NOMO-1 (cell line): ENCODE data around the gene MACROD2.

Source experiments
- DNase-seq, 2 experiments: peaks; one replicate each; lab custom pipeline; 2025; ENCODE audit not compliant: unreplicated experiment in 2 of 2; lab: John Stamatoyannopoulos, UW

The MACROD2 gene

DNA sequence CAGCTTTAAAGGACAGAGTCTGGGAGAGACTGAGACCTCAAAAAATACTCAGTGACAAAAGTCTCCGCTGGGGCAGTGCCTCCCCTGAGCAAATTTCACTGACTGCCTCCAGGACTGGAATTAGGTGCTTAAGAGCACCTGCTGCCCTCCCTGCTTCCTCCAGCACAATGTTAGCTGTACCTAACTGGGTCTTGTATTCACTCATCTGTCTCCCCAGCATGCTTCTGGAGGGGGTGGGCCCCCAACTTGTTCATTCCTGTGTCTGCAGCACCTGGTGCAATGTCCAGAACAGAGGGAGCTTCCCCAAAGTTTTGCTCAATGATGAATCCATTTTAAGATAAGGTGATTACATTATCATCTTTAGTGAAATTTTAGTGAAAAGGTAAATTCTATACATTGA lies 1927.2 kb downstream of the MACROD2 start:
- no peak for DNase-seq

DNA sequence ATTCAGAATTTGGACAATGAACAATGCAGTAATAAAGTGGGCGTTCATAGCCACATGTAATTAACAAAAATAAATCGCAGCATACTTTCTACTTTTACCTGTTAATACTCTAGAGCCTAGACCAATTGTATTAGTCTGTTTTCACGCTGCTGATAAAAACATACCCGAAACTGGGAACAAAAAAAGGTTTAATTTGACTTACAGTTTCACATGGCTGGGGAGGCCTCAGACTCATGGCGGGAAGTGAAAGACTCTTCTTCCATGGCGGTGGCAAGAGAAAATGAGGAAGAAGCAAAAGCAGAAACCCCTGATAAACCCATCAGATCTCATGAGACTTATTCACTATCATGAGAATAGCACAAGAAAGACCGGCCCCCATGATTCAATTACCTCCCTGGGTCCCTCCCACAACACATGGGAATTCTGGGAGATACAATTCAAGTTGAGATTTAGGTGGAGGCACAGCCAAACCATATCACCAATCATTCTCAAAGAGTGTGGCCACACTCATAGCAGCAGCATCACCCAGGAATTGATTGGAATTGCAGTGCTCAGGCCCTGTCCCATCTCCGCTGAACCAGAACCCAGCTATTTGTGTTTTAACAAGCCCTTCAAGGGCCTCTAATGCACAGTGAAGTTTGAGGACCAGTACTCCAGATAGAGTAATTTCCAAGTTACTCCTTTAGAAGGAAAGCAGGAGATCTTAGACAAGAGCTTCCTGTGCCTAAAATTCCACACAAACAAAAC lies 1927.9 kb downstream of the MACROD2 start:
- peak; percentile 36 to 38 for DNase-seq

GRCh38 chr20:15924556-15924955 lies 1929.2 kb downstream of the MACROD2 start:
- DNase-seq = no peak

DNA sequence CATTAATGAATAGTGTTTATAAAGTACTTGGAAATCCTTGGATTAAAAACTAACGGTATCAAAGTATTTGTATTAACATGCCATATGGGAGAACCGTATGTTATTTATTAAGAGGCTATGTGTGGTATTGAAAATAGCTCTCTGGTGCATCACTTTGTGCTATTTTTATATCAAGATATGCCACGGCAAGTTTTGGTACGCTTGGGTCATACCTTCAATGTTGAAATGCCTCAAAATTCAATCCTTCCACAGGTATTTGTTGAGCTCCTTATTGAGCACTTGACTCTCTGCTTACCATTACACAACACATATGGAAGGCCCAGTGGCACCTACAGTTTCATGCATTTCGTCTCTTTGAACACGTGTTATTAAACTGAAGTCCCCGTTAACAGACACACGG lies 1930.1 kb downstream of the MACROD2 start:
- no peak for DNase-seq

DNA sequence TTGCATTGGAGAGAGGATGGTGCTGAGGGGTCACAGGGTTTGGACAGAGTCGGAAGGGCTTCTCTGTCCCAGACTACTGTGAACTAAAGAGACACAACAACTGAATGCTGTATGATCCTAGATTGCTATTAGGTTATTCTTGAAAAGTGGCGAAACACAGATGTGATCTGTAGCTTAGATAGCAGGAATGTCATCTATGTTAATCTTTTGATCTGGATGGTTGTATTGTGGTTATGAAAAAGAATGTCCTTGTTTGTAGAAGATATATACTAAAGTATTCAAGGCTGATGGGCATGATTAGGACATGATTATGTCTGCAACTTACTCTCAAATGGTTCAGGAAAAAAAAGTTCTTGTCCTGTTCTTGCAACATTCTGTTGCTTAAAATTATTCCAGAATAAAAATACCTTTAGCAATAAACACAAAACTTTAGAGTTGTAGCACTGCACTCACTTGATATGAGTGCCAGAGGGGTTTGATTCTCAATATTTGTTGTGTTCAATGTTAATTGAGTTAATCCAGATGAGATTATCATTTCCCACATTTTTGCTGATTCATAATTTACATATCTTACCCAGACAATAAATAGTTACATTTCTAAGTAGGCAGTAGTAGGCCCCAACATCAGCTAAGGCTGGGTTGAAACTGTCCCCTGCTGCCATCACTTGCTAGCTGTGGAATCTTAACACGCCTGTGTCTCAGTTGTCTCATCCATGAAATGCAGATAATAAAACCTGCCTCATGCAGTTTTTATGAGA lies 1932.8 kb downstream of the MACROD2 start:
- DNase-seq = no peak

GRCh38 chr20:15928946-15929345 lies 1933.6 kb downstream of the MACROD2 start:
- no peak for DNase-seq

DNA sequence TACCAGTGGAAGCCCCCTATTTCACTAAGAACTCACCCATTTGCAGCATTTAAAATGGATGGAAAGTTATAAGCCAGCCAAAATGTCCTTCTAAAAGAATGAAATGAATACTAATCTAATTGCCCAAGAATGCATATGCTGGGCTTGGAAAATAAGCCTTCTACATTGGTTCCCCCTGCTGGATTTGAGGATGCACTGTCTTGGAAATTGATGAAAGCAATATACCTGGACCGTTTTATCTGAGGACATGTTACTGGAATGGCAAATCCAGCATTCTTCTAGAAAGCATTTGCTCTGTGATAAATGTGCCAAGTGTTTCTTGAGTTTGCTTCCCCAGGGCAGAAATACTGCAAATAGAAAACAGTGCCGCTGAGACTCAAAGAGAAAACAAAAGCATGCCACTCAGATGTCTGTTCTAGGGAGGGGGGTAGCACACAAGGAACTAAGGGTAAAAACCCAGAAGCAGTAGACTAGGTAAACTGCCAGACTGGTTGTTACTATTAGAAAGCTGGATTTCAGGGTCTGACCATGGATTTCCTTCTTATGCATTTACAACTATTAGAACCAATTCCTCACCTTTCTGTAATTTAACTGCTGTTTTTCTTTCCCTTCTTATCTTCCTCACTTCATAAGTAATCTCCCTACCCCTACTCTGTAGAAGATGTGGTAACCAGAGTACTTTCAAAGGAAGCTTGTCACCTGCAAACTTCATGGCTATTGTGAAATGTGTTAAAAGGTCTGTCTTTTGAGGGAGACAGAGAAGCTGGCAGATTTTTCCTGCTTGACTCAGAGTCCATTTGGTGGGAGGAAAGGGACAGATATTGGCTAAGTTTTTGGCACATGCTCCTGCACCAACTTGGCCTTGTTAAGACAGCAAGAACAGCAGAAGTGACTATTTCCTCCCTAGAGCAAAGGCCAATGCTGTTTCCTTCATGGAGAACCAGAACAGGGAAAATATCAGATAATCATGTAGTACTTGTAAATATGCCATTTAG lies 1935.3 kb downstream of the MACROD2 start:
- DNase-seq = peak; percentile 16 to 40

DNA sequence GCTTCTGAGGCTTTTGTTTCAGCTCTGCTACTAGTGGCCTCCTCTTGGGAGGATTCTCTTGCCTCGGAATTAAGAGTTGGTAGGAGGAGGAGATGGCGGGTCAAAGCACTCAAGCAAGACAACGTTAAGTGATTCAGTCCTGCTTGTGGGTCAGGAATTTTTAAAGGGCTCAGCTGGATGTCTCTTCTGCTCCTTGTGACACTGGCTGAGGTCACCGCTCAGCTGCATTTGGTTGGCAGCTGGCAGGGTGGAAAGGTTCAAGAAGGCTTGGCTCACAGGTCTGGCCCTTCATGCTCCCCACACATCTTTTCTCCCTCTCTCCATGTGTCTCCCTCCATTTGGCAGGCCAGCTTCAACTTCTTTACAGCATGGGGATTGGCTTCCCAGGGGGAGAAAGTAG lies 1936.6 kb downstream of the MACROD2 start:
- DNase-seq = no peak

- no peak for DNase-seq
Measured at GRCh38 chr20:15937179-15937578, 1941.9 kb downstream of the MACROD2 start.

DNA sequence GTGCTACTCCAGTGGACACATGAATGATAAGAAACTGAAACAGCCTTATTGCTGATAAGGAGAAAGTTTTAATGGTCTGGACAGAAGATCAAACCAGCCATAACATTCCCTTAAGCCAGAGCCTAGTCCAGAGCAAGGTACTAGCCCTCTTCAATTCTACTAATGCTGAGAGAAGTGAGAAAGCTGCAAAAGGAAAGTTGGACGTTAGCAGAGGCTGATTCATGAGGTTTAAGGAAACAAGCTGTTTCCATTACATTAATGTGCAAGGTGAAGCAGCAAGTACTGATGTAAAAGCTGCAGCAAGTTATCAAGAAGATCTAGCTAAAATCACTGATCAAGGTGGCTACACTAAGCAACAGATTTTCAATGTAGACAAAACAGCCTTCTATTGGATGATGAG lies 1943.5 kb downstream of the MACROD2 start:
- DNase-seq = no peak

DNA sequence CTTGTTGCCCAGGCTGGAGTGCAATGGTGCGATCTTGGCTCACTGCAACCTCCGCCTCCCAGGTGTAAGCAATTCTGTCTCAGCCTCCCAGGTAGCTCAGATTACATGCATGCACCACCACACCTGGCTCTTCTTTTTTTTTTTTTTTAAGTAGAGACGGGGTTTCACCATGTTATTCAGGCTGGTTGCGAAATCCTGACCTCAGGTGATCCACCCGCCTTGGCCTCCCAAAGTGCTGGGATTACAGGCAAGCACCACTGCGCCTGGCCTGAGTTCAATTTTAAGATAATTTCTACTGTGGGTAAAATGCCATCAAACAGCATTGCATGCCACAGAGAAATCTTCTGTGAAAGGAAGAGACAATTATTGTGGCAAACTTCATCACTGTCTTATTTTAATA lies 1944.8 kb downstream of the MACROD2 start:
- DNase-seq = no peak

DNA sequence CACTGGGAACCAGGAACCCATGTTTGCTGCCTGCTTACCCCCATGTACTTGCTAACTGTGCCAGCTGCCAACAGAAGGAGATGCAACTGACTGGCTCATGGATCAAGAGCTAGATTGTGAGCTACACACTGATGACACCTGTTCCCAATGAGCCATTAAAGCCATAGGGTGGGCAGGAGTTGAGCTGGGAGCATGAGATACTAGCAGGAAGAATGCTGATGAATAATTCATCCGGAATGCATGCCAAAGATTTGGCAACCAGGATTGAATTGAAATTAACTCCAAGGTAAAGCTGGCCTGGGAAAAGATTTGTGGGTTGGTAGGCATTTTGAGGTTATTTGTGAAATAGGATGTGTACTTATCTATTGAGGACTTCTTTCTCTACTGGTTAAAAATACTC lies 1946.8 kb downstream of the MACROD2 start:
- DNase-seq = no peak

DNA sequence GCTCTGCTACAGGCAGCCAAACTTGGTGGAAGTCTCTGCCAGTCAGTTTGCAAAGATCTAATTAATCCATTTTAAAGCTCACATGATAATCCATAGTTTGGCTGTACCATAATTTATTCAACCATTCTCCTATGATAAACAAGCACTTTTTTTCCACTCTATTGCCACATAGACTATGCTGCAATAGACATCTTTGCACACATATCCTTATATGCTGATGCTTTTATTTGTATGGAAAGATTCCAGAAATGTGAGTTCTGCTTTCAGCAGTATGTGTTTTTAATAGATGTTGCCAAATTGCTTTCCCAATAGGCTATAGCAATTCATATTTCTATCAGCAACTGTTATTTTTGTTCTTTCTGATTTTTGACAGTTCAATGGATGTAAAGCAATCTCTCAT lies 1950.0 kb downstream of the MACROD2 start:
- peak in 1 of 2 experiments; percentile 8 for DNase-seq

GRCh38 chr20:15949391-15949790 lies 1954.1 kb downstream of the MACROD2 start:
- DNase-seq = no peak

- DNase-seq = no peak
Measured at GRCh38 chr20:15951658-15952057, 1956.3 kb downstream of the MACROD2 start.

- DNase-seq = no peak
Measured at GRCh38 chr20:15958142-15958541, 1962.8 kb downstream of the MACROD2 start.

GRCh38 chr20:15965165-15965564 lies 1969.8 kb downstream of the MACROD2 start:
- no peak for DNase-seq

DNA sequence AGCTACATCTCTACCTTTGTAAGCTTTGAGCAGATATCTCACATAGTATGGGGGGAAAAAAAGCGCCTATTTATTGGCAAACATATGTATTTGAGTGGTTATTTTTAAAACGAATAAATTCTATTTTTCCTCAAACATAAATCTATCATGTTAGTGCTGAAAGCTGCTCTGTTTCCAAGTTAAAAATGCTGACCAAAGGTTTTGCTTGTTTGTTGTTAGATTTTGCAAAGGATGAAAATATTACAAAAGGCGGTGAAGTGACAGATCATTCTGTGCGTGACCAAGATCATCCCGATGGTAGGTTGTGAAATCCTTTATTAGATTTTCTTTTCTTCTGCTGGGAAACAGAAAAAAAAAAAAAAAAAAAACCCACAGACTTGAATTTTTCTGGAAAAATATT lies 1972.0 kb downstream of the MACROD2 start:
- DNase-seq = no peak

DNA sequence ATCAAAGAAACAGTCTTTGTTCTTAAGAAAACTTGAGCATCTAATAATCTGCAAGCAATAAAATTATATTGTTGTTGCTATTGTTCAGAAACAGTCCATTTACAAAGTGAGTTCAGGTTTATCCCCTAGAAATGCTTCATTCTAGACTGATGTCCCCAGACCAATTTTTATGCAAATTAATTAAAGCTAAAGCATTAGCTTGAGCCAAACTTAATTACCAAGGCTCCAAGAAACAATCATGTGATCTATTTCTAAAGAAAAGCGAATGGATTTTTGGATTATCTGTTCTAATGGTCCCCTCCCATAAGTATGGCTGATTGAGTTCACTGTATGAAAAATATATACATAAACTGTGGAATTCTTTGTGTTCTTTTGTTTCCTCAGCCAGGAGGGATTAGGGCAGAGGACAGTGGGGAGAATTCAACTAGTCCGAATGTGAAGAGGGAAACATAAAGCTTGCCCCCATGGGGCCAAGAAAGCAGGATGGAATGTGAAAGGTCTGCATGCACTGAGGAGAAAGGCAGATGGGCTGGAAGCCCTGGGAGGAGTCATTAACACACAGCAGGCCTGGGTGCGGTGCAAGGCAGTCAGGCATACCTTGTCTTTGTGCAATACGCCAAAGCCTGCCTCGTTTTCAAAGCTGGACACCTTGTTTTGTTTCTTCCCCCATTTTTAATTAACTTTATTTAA lies 1980.9 kb downstream of the MACROD2 start:
- DNase-seq = no peak

DNA sequence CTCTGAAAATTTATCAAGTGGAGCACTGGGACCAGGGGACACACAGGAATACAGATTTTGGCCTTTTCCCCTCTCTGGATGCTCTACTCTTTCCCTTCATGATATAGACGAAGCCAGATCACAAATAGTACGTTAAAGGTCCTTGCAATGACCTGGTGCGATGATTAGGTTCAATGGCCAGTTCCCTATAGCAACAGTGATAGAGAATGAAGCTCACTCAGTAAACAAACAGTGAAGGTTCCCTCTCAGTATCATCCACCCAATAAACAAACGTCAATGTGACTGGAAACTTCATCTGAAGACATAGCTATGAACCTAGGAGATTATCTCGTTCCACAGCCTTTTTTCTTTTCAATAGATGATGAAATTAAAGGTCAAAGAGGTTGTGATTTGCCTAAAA lies 1981.7 kb downstream of the MACROD2 start:
- no peak for DNase-seq

- no peak for DNase-seq
Measured at GRCh38 chr20:15977758-15978157, 1982.4 kb downstream of the MACROD2 start.
